IMR-90 (cell line): ENCODE results near the gene MAN1C1. TPM values are rescaled to one million over a fixed set of nuclear protein-coding genes. Genes with fewer than 3 reads are reported as not detected.

ENCODE experiments used
- ATAC-seq: fragments of 200-7000 bp; cut with Tn5 transposase; 2 replicates; pipeline ENCODE4 v1.9.1; 2020; ENCODE audit warnings: low read depth, mild to moderate bottlenecking, moderate library complexity
- BruUV-seq: library from RNA; stranded (reverse); fragments of 400-500 nt; replicated peaks from 2 replicates; lab custom pipeline; 2021; lab: Mats Ljungman, UMichigan
- CTCF ChIA-PET: fragments of 300-600 bp; formaldehyde crosslinking; extraction: SDS; loops from one replicate; lab custom pipeline; 2021; ENCODE audit warnings: antibody characterized with exemption; lab: Yijun Ruan, JAX
- POLR2A ChIA-PET: fragments of 300-600 bp; sonication (Branson Sonifier 250); formaldehyde crosslinking; loops from one replicate; lab custom pipeline; 2022; ENCODE audit warnings: antibody characterized with exemption; ENCODE audit not compliant: unreplicated experiment; lab: Charles Lee
- DNase-seq: peaks from one replicate; pipeline ENCODE4 v3.0.0; 2013
- H2AFZ ChIP-seq: replicated peaks from 2 replicates; pipeline ENCODE3; 2013; ENCODE audit warnings: low read length, mild to moderate bottlenecking; ENCODE audit not compliant: poor library complexity
- H2AK5ac ChIP-seq: 2 replicates; pipeline ENCODE4 v1.6.1; 2013; ENCODE audit warnings: low read depth, low read length, inconsistent platforms
- H2AK9ac ChIP-seq: replicated peaks from 2 replicates; pipeline ENCODE3; 2013; ENCODE audit warnings: mild to moderate bottlenecking, low read depth, low read length, moderate library complexity; ENCODE audit not compliant: poor library complexity
- H2BK120ac ChIP-seq: 2 replicates; pipeline ENCODE4 v1.6.1; 2013; ENCODE audit warnings: low read depth, low read length, inconsistent platforms
- H2BK15ac ChIP-seq: 3 replicates; pipeline ENCODE4 v1.6.1; 2013; ENCODE audit warnings: low read depth, low read length, inconsistent platforms
- H2BK20ac ChIP-seq: 2 replicates; pipeline ENCODE4 v1.6.1; 2013; ENCODE audit warnings: low read depth, mild to moderate bottlenecking, inconsistent platforms, low read length, moderate library complexity
- H2BK5ac ChIP-seq: 2 replicates; pipeline ENCODE4 v1.6.1; 2013; ENCODE audit warnings: mild to moderate bottlenecking, low read depth, low read length, inconsistent platforms; ENCODE audit not compliant: poor library complexity, severe bottlenecking
- H3K14ac ChIP-seq: replicated peaks from 2 replicates; pipeline ENCODE4 v1.6.1; 2013; ENCODE audit warnings: low read depth, low read length, inconsistent platforms
- H3K18ac ChIP-seq: 2 replicates; pipeline ENCODE4 v1.6.1; 2013; ENCODE audit warnings: low read depth, low read length, control low read depth
- H3K23ac ChIP-seq: 2 replicates; pipeline ENCODE4 v1.6.1; 2013; ENCODE audit warnings: low read depth, low read length, inconsistent platforms
- H3K27ac ChIP-seq: 2 replicates; pipeline ENCODE4 v1.5.1; 2013; ENCODE audit warnings: mild to moderate bottlenecking, control low read depth, low read length; ENCODE audit not compliant: insufficient read depth
- H3K27me3 ChIP-seq: 2 replicates; pipeline ENCODE4 v1.6.1; 2013; ENCODE audit warnings: low read length; ENCODE audit not compliant: control insufficient read depth, insufficient read depth
- H3K36me3 ChIP-seq: 2 replicates; pipeline ENCODE4 v1.6.1; 2013; ENCODE audit warnings: low read length, mixed read lengths; ENCODE audit not compliant: control insufficient read depth, insufficient read depth
- H3K4ac ChIP-seq: 2 replicates; pipeline ENCODE4 v1.6.1; 2013; ENCODE audit warnings: low read depth, low read length, inconsistent platforms
- H3K4me1 ChIP-seq: 2 replicates; pipeline ENCODE4 v1.6.1; 2013; ENCODE audit warnings: low read length, mixed read lengths; ENCODE audit not compliant: control insufficient read depth, insufficient read depth
- H3K4me2 ChIP-seq: 2 replicates; pipeline ENCODE4 v1.6.1; 2013; ENCODE audit warnings: low read depth, mild to moderate bottlenecking, control low read depth, low read length, moderate library complexity
- H3K4me3 ChIP-seq: 2 replicates; pipeline ENCODE4 v1.5.1; 2013; ENCODE audit warnings: low read depth, mild to moderate bottlenecking, control low read depth, low read length, moderate library complexity; ENCODE audit not compliant: insufficient read depth
- H3K56ac ChIP-seq: 2 replicates; pipeline ENCODE4 v1.6.1; 2013; ENCODE audit warnings: low read length, inconsistent platforms; ENCODE audit not compliant: insufficient read depth; ENCODE audit errors: extremely low read depth
- H3K79me1 ChIP-seq, 2 experiments: 2 replicates each; pipeline ENCODE4 v1.6.1; 2013; ENCODE audit warnings: low read length in 2 of 2, inconsistent platforms in 1 of 2, low read depth in 1 of 2
- H3K9ac ChIP-seq: 2 replicates; pipeline ENCODE4 v1.6.1; 2013; ENCODE audit warnings: low read depth, low read length, control low read depth
- H3K9me1 ChIP-seq: 2 replicates; pipeline ENCODE4 v1.6.1; 2013; ENCODE audit warnings: low read length, inconsistent platforms; ENCODE audit not compliant: insufficient read depth
- H3K9me3 ChIP-seq: 2 replicates; pipeline ENCODE4 v1.6.1; 2013; ENCODE audit warnings: low read length; ENCODE audit not compliant: control insufficient read depth, insufficient read depth
- H4K20me1 ChIP-seq: 2 replicates; pipeline ENCODE4 v1.6.1; 2013; ENCODE audit warnings: low read length, inconsistent platforms; ENCODE audit not compliant: insufficient read depth
- H4K5ac ChIP-seq: 2 replicates; pipeline ENCODE4 v1.6.1; 2013; ENCODE audit warnings: mild to moderate bottlenecking, low read depth, low read length, control low read depth
- H4K8ac ChIP-seq, 2 experiments: 2 replicates each; pipeline ENCODE4 v1.6.1; 2013; ENCODE audit warnings: low read depth in 2 of 2, low read length in 2 of 2, control low read depth in 1 of 2, inconsistent platforms in 1 of 2
- H4K91ac ChIP-seq: 2 replicates; pipeline ENCODE4 v1.6.1; 2013; ENCODE audit warnings: low read depth, low read length, inconsistent platforms; ENCODE audit not compliant: insufficient read depth
- BHLHE40 ChIP-seq: fragments of 150-350 bp; IDR thresholded peaks from 2 replicates; pipeline ENCODE4 v1.6.1; 2016; ENCODE audit warnings: mild to moderate bottlenecking, low read depth, low read length
- CHD1 ChIP-seq: IDR thresholded peaks from 2 replicates; pipeline ENCODE4 v1.6.1; 2012; ENCODE audit warnings: low read depth, low read length, improper control_type of control experiment
- ELK1 ChIP-seq: fragments of 150-350 bp; IDR thresholded peaks from 2 replicates; pipeline ENCODE4 v1.6.1; 2016; ENCODE audit warnings: low read depth, mild to moderate bottlenecking, low read length, moderate library complexity, borderline replicate concordance
- FOS ChIP-seq: fragments of 150-350 bp; IDR thresholded peaks from 2 replicates; pipeline ENCODE4 v1.6.1; 2016; ENCODE audit warnings: low read depth, low read length
- MAZ ChIP-seq: IDR thresholded peaks from 2 replicates; pipeline ENCODE4 v1.6.1; 2012; ENCODE audit warnings: low read depth, mild to moderate bottlenecking, low read length, improper control_type of control experiment, moderate library complexity, borderline replicate concordance
- RAD21 ChIP-seq: IDR thresholded peaks from 2 replicates; pipeline ENCODE4 v1.6.1; 2012; ENCODE audit warnings: low read length, improper control_type of control experiment
- RCOR1 ChIP-seq: IDR thresholded peaks from 2 replicates; pipeline ENCODE4 v1.6.1; 2012; ENCODE audit warnings: mild to moderate bottlenecking, low read length, improper control_type of control experiment; ENCODE audit not compliant: insufficient replicate concordance
- SMC3 ChIP-seq: fragments of 150-350 bp; IDR thresholded peaks from 2 replicates; pipeline ENCODE4 v1.6.1; 2016; ENCODE audit warnings: low read depth, mild to moderate bottlenecking, antibody characterized with exemption, low read length, moderate library complexity
- USF2 ChIP-seq: fragments of 150-350 bp; IDR thresholded peaks from 2 replicates; pipeline ENCODE4 v1.6.1; 2017; ENCODE audit warnings: mild to moderate bottlenecking, antibody characterized with exemption, low read length, low read depth
- WGBS, 2 experiments: methylation state at CpG; one replicate each; pipeline versions ENCODE4 v1.1.5 to v1.1.7; 2013; ENCODE audit warnings: missing lambda C conversion rate in 2 of 2; ENCODE audit not compliant: insufficient read length in 1 of 2; ENCODE audit errors: extremely low coverage in 2 of 2; 5-methylcytosine and 5-hydroxymethylcytosine counted together
- dilution Hi-C: fragments of 300-500 bp; cut with HindIII; formaldehyde crosslinking; loops from one replicate; pipeline ENCODE4 v1.14.3; 2018; ENCODE audit warnings: low sequenced_read_pairs; ENCODE audit not compliant: unreplicated experiment
- in situ Hi-C: fragments of 300-500 bp; cut with MboI; formaldehyde crosslinking; loops from 3 replicates; pipeline ENCODE4 v1.14.3; 2019; ENCODE audit warnings: low sequenced_read_pairs, inconsistent platforms, mixed read lengths
- intact Hi-C: fragments of 100-400 bp; cut with micrococcal nuclease; formaldehyde crosslinking; loops from 2 replicates; pipeline ENCODE4 v1.10.0; 2022
- polyA plus RNA-seq, 3 experiments: library from polyadenylated mRNA; depleted of rRNA; stranded (reverse); fragments of >200 nt; gene quantifications; 2 replicates each; pipeline ENCODE4 v1.2.3, GENCODE V29; 2012; ENCODE audit warnings: low replicate concordance in 1 of 3
- total RNA-seq: library from RNA; depleted of rRNA; stranded (reverse); fragments of >200 nt; gene quantifications from 2 replicates; pipeline ENCODE4 v1.2.3, GENCODE V29; 2012

MAN1C1 gene
- total and polyA plus RNA-seq, 2 of the 4 experiments (the other 2 are of a cell fraction): 3.2 to 11.3 TPM

- no peak overlapping the region for H4K5ac ChIP-seq
- peaks cover 19% of the 10 kb centered on the region; the same call in 1 of the 2 replicates for H3K36me3 ChIP-seq
- no peak overlapping the region for H2BK15ac ChIP-seq
- POLR2A ChIA-PET: no interaction called here
- H2BK120ac ChIP-seq: no peak overlapping the region
- no peak for TF ChIP-seq RAD21
- TF ChIP-seq RCOR1: no peak
- TF ChIP-seq BHLHE40: no peak
- no peak for TF ChIP-seq CHD1
- no peak for TF ChIP-seq ELK1
- no peak for TF ChIP-seq MAZ
- TF ChIP-seq SMC3: no peak
- peak; percentile 60; the same call in 1 of the 2 replicates for TF ChIP-seq USF2
- TF ChIP-seq FOS: peak; percentile 62; the same call in 1 of the 2 replicates
- no peak overlapping the region for H3K9ac ChIP-seq
- H3K4me3 ChIP-seq: no peak overlapping the region
- H3K4me2 ChIP-seq: no peak overlapping the region
- no peak overlapping the region for H2AK9ac ChIP-seq
- H3K27me3 ChIP-seq: no peaks in the 10 kb centered on the region
- dilution Hi-C loops: no loop called here
- H3K4ac ChIP-seq: no peak overlapping the region; the same call in 1 of the 2 replicates
- H3K27ac ChIP-seq: no peak overlapping the region
- no peak overlapping the region for H2AK5ac ChIP-seq
- BruUV-seq: no TSS peak
- in situ Hi-C loops: no loop called here
- H3K79me1 ChIP-seq: no peaks in the 10 kb centered on the region
- no peak overlapping the region for H3K18ac ChIP-seq
- H4K20me1 ChIP-seq: no peaks in the 10 kb centered on the region; the same call in 1 of the 2 replicates
- no peak overlapping the region for H3K56ac ChIP-seq
- peaks cover 10% of the 10 kb centered on the region for H3K9me1 ChIP-seq
- no peak overlapping the region for H3K23ac ChIP-seq
- CTCF ChIA-PET: interaction anchor here (0.6 to 1.1 kb wide), 2 partner anchors 178 to 1194 kb away, joined by 4 read pairs; no protein-coding TSS in a partner anchor
- H2BK20ac ChIP-seq: no peak overlapping the region
- H3K14ac ChIP-seq: 0 out of 2 replicates have a peak overlapping the region, but pooled peaks have one; percentile 8
- H4K8ac ChIP-seq: no peak overlapping the region
- H3K9me3 ChIP-seq: no peaks in the 10 kb centered on the region
- WGBS, 2 experiments: no CpG with 5 or more reads among the region's 11 CpGs
- peak overlapping the region; percentile 75 for H2AFZ ChIP-seq
- DNase-seq: peak; percentile 50
- H4K91ac ChIP-seq: no peak overlapping the region
- H2BK5ac ChIP-seq: no peak overlapping the region
- H3K4me1 ChIP-seq: peaks cover 12% of the 10 kb centered on the region
- intact Hi-C loops: no loop called here
- peak; percentile 53 for ATAC-seq
These were observed 170.5 kb downstream of the MAN1C1 start for GRCh38 chr1:25786887-25787759.
